Jurkat, Clone E6-1 (cell line): ENCODE results near the gene CKM.

ENCODE experiments used
- DNase-seq: peaks from one replicate; pipeline ENCODE4 v3.0.0-alpha.2; 2011; ENCODE audit warnings: low read depth, low spot score
- H3K4me3 ChIP-seq: 2 replicates; pipeline ENCODE4 v1.5.1; 2011; ENCODE audit warnings: mild to moderate bottlenecking, low read length, control low read depth, moderate library complexity

CKM gene

GRCh38 chr19:45264781-45265317 is 57.8 kb downstream of the CKM start:
- DNase-seq, result no peak
- no peak overlapping the region for H3K4me3 ChIP-seq

GRCh38 chr19:45263013-45263412 is 59.7 kb downstream of the CKM start:
- H3K4me3 ChIP-seq, result no peak overlapping the region
- DNase-seq, result no peak

- no peak overlapping the region for H3K4me3 ChIP-seq
- no peak for DNase-seq
Measured at GRCh38 chr19:45262570-45262969, 60.1 kb downstream of the CKM start.

GRCh38 chr19:45258862-45259261 is 63.8 kb downstream of the CKM start:
- no peak overlapping the region for H3K4me3 ChIP-seq
- DNase-seq, result no peak

GRCh38 chr19:45256836-45257235 is 65.8 kb downstream of the CKM start:
- no peak for DNase-seq
- H3K4me3 ChIP-seq, result no peak overlapping the region
